ENCODE data around the gene MYH9. TPM values are rescaled to one million over a fixed set of nuclear protein-coding genes. Genes with fewer than 3 reads are reported as not detected.

MYH9 gene
- total and polyA plus RNA-seq, 2 experiments from 2014 or later, result 140 to 188 TPM

GRCh38 chr22:36367066-36367465, 20.7 kb downstream of the MYH9 start:
- H3K79me2 ChIP-seq, result peaks cover 96% of the 10 kb centered on the region
- H3K4me1 ChIP-seq (ENCODE audit: insufficient read depth), result peaks cover 93% of the 10 kb centered on the region
- H4K20me1 ChIP-seq (ENCODE audit: insufficient read depth, poor library complexity, severe bottlenecking), result peaks cover 38% of the 10 kb centered on the region
- no peaks in the 10 kb centered on the region for H3K9me2 ChIP-seq (replicated peaks; ENCODE audit: insufficient read depth)
- no peaks in the 10 kb centered on the region for H3K36me3 ChIP-seq (replicated peaks; ENCODE audit: insufficient read depth, low read depth)
- peak overlapping the region; percentile 98 for H3K27ac ChIP-seq
- TF ChIP-seq EZH2phosphoT487 (IDR thresholded peaks at IDR 0.05; ENCODE audit: low read depth, severe bottlenecking, unreplicated experiment), result no peak
- TF ChIP-seq CTCF (IDR thresholded peaks at IDR 0.05; ENCODE audit: poor library complexity), result no peak
- TF ChIP-seq EZH2 (IDR thresholded peaks at IDR 0.05; ENCODE audit: borderline replicate concordance), result no peak
- 92% methylated on average over 11 of the region's 11 CpGs for WGBS (ENCODE audit: low lambda C conversion rate, missing lambda C conversion rate)
- H2AFZ ChIP-seq, result no peak overlapping the region
- no peak overlapping the region for H3K4me3 ChIP-seq
- H3K27me3 ChIP-seq, result no peaks in the 10 kb centered on the region
- H3K4me2 ChIP-seq, result no peak overlapping the region
- DNase-seq (ENCODE audit: low spot score), result no peak
- no peaks in the 10 kb centered on the region for H3K9me3 ChIP-seq (ENCODE audit: low read depth)

GRCh38 chr22:36366291-36366708, 21.5 kb downstream of the MYH9 start:
- H3K9me2 ChIP-seq (replicated peaks; ENCODE audit: insufficient read depth), result no peaks in the 10 kb centered on the region
- peak; percentile 46 for DNase-seq (ENCODE audit: low spot score)
- H3K36me3 ChIP-seq (replicated peaks; ENCODE audit: insufficient read depth, low read depth), result no peaks in the 10 kb centered on the region
- WGBS (ENCODE audit: low lambda C conversion rate, missing lambda C conversion rate), result 61% methylated on average over 10 of the region's 10 CpGs
- H2AFZ ChIP-seq, result no peak overlapping the region
- H3K79me2 ChIP-seq, result peaks cover 96% of the 10 kb centered on the region
- no peaks in the 10 kb centered on the region for H3K9me3 ChIP-seq (ENCODE audit: low read depth)
- TF ChIP-seq EZH2phosphoT487 (IDR thresholded peaks at IDR 0.05; ENCODE audit: low read depth, severe bottlenecking, unreplicated experiment) (no peak), EZH2 (IDR thresholded peaks at IDR 0.05; ENCODE audit: borderline replicate concordance) (no peak), CTCF (IDR thresholded peaks at IDR 0.05; ENCODE audit: poor library complexity) (no peak)
- no peak overlapping the region for H3K4me2 ChIP-seq
- peaks cover 38% of the 10 kb centered on the region for H4K20me1 ChIP-seq (ENCODE audit: insufficient read depth, poor library complexity, severe bottlenecking)
- no peak overlapping the region for H3K4me3 ChIP-seq
- H3K27me3 ChIP-seq, result no peaks in the 10 kb centered on the region
- H3K4me1 ChIP-seq (ENCODE audit: insufficient read depth), result peaks cover 95% of the 10 kb centered on the region
- peak overlapping the region; percentile 98 for H3K27ac ChIP-seq

- no peaks in the 10 kb centered on the region for H3K9me3 ChIP-seq (ENCODE audit: low read depth)
- 21% methylated on average over 7 of the region's 9 CpGs for WGBS (ENCODE audit: low lambda C conversion rate, missing lambda C conversion rate)
- H3K79me2 ChIP-seq, result peaks cover 95% of the 10 kb centered on the region
- TF ChIP-seq EZH2 (IDR thresholded peaks at IDR 0.05; ENCODE audit: borderline replicate concordance), result no peak
- no peak for TF ChIP-seq CTCF (IDR thresholded peaks at IDR 0.05; ENCODE audit: poor library complexity)
- no peak for TF ChIP-seq EZH2phosphoT487 (IDR thresholded peaks at IDR 0.05; ENCODE audit: low read depth, severe bottlenecking, unreplicated experiment)
- H3K4me2 ChIP-seq, result peak overlapping the region; percentile 72
- no peaks in the 10 kb centered on the region for H3K9me2 ChIP-seq (replicated peaks; ENCODE audit: insufficient read depth)
- peaks cover 94% of the 10 kb centered on the region for H3K4me1 ChIP-seq (ENCODE audit: insufficient read depth)
- no peak overlapping the region for H3K4me3 ChIP-seq
- peak; percentile 91 for DNase-seq (ENCODE audit: low spot score)
- no peak overlapping the region for H2AFZ ChIP-seq
- H3K27me3 ChIP-seq, result no peaks in the 10 kb centered on the region
- peaks cover 39% of the 10 kb centered on the region for H4K20me1 ChIP-seq (ENCODE audit: insufficient read depth, poor library complexity, severe bottlenecking)
- H3K36me3 ChIP-seq (replicated peaks; ENCODE audit: insufficient read depth, low read depth), result no peaks in the 10 kb centered on the region
- peak overlapping the region; percentile 98 for H3K27ac ChIP-seq
Observed at GRCh38 chr22:36365020-36365411, 22.8 kb downstream of the MYH9 start.

All from hepatocyte (in vitro differentiated cells).